Esophagus muscularis mucosa (tissue), 4 donors: ENCODE data around the gene SEMA7A.

Experiments
- CTCF ChIP-seq, 3 experiments: fragments of 200-600 bp in 2 of 3; fragments of 450-650 bp in 1 of 3; sonication (generic) in 2 of 3; IDR thresholded peaks; one replicate each; pipeline ENCODE4 v1.5.1; 2017 to 2019; ENCODE audit warnings: antibody characterized with exemption in 3 of 3, mild to moderate bottlenecking in 2 of 3, moderate library complexity in 1 of 3
- EP300 ChIP-seq: sonication (generic); formaldehyde crosslinking; IDR thresholded peaks from one replicate; pipeline ENCODE4 v1.6.1; 2017; ENCODE audit warnings: antibody characterized with exemption
- POLR2A ChIP-seq: fragments of 450-650 bp; IDR thresholded peaks from one replicate; pipeline ENCODE4 v1.6.1; 2017; ENCODE audit warnings: antibody characterized with exemption, moderate library complexity, mild to moderate bottlenecking, low read depth
- POLR2AphosphoS5 ChIP-seq, 2 donors: sonication (generic); formaldehyde crosslinking; IDR thresholded peaks; one replicate each; pipeline ENCODE4 v1.6.1; 2017; ENCODE audit warnings: antibody characterized with exemption in 2 of 2

GRCh38 chr15:74395319-74396145 is 38.2 kb downstream of the SEMA7A start:
- TF ChIP-seq POLR2AphosphoS5 (IDR thresholded peaks at IDR 0.05) (no peak), CTCF (IDR thresholded peaks at IDR 0.05) (no peak), POLR2A (no peak), EP300 (no peak)
